KMS-11 (cell line): ENCODE results near the gene NUFIP2.

Source experiments
- H2AFZ ChIP-seq: fragments of 200-600 bp; sonication (generic); 2 replicates; pipeline ENCODE4 v1.6.1; 2016; ENCODE audit warnings: antibody characterized with exemption, mixed run types, low read depth
- H3K27ac ChIP-seq: fragments of 200-600 bp; sonication (generic); 2 replicates; pipeline ENCODE4 v1.6.1; 2016; ENCODE audit warnings: mild to moderate bottlenecking, mixed run types
- H3K27me3 ChIP-seq: fragments of 200-600 bp; sonication (generic); 2 replicates; pipeline ENCODE4 v1.6.1; 2017; ENCODE audit warnings: mild to moderate bottlenecking, low read depth, mixed run types, moderate library complexity; ENCODE audit not compliant: insufficient read depth
- H3K36me3 ChIP-seq: fragments of 200-600 bp; sonication (generic); 2 replicates; pipeline ENCODE4 v1.6.1; 2017; ENCODE audit warnings: mild to moderate bottlenecking, mixed run types; ENCODE audit not compliant: insufficient read depth
- H3K4me1 ChIP-seq: fragments of 200-600 bp; sonication (generic); 2 replicates; pipeline ENCODE4 v1.6.1; 2016; ENCODE audit warnings: mild to moderate bottlenecking, low read depth, mixed run types; ENCODE audit not compliant: poor library complexity, severe bottlenecking
- H3K4me2 ChIP-seq: fragments of 200-600 bp; sonication (generic); 2 replicates; pipeline ENCODE4 v1.7.0; 2016; ENCODE audit warnings: mild to moderate bottlenecking, mixed run types
- H3K4me3 ChIP-seq: fragments of 200-600 bp; sonication (generic); IDR thresholded peaks from 2 replicates; pipeline ENCODE4 v1.6.1; 2017; ENCODE audit warnings: low read depth, low read length, mixed read lengths; ENCODE audit not compliant: insufficient read depth
- H3K79me2 ChIP-seq: fragments of 200-600 bp; sonication (generic); 2 replicates; pipeline ENCODE4 v1.6.1; 2016; ENCODE audit warnings: low read depth, mixed run types; ENCODE audit not compliant: insufficient read depth
- H3K9ac ChIP-seq: fragments of 200-600 bp; sonication (generic); 2 replicates; pipeline ENCODE4 v1.6.1; 2016; ENCODE audit warnings: mild to moderate bottlenecking, mixed run types
- H4K20me1 ChIP-seq: fragments of 200-600 bp; sonication (generic); 2 replicates; pipeline ENCODE4 v1.6.1; 2016; ENCODE audit warnings: mild to moderate bottlenecking, mixed run types; ENCODE audit not compliant: insufficient read depth
- TF ChIP-seq, protein P1 (sequence below): fragments of 200-600 bp; sonication (generic); conservative IDR thresholded peaks from 2 replicates; pipeline ENCODE4 v1.6.1; 2017; ENCODE audit warnings: low read depth, mild to moderate bottlenecking, antibody characterized with exemption, low read length, moderate library complexity, mixed read lengths

The NUFIP2 gene

DNA sequence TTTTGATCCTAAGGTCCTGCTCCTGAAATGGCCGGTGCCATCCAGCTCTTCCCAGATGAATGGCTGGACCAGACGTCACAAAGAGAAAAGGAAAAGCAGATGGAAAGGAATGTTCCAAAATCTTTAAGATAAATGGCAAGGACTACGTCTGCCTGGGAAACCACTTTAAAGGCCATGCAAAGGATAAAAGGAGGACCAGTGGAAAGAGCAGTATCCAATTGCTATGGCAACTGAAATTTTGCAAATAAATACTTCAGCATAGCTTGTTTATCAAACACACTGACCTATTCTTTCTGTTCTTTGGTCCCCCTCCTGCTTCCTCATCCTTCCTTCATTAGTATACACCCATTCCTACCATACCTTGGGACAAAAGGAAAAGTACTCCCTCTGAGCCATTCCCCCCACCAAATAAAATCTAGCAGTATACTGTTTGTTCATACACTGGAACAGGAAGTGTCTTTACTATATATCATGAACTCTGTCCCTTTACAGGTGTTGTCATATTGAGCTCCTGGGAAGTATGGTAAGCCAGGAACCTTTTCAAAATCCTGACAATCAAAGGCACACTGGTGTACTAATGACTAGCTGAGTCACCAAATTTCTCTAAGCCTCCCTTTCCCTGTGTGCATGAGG is 37.2 kb upstream of the NUFIP2 start:
- Histone ChIP-seq H3K79me2 (no peaks in the 10 kb centered on the region), H3K4me2 (no peak overlapping the region), H3K9ac (no peak overlapping the region), H3K27ac (no peak overlapping the region), H3K36me3 (no peaks in the 10 kb centered on the region), H3K27me3 (no peaks in the 10 kb centered on the region), H4K20me1 (no peaks in the 10 kb centered on the region), H3K4me1 (no peaks in the 10 kb centered on the region), H3K4me3 (no peak overlapping the region), H2AFZ (no peak overlapping the region)
- TF ChIP-seq, protein P1, sequence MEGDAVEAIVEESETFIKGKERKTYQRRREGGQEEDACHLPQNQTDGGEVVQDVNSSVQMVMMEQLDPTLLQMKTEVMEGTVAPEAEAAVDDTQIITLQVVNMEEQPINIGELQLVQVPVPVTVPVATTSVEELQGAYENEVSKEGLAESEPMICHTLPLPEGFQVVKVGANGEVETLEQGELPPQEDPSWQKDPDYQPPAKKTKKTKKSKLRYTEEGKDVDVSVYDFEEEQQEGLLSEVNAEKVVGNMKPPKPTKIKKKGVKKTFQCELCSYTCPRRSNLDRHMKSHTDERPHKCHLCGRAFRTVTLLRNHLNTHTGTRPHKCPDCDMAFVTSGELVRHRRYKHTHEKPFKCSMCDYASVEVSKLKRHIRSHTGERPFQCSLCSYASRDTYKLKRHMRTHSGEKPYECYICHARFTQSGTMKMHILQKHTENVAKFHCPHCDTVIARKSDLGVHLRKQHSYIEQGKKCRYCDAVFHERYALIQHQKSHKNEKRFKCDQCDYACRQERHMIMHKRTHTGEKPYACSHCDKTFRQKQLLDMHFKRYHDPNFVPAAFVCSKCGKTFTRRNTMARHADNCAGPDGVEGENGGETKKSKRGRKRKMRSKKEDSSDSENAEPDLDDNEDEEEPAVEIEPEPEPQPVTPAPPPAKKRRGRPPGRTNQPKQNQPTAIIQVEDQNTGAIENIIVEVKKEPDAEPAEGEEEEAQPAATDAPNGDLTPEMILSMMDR = no peak

DNA sequence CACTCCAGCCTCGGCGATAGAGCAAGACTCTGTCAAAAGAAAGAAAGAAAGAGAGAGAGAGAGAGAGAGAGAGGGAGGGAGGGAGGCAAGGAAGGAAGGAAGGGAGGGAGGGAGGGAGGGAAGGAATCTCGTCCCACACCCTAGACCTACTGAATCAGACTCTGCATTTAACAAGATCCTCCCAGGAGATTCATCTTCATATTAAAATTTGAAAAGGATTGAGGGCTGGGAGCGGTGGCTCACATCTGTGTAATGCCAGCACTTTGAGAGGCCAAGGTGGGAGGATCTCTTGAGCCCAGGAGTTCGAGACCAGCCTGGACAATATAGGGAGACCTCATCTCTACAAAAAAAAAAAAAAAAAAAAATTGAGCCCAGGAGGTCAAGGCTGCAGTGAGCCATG is 33.5 kb upstream of the NUFIP2 start:
- Histone ChIP-seq H4K20me1 (no peaks in the 10 kb centered on the region), H3K36me3 (no peaks in the 10 kb centered on the region), H3K4me2 (no peak overlapping the region), H3K4me1 (no peaks in the 10 kb centered on the region), H3K9ac (no peak overlapping the region), H2AFZ (no peak overlapping the region), H3K79me2 (no peaks in the 10 kb centered on the region), H3K4me3 (no peak overlapping the region), H3K27me3 (no peaks in the 10 kb centered on the region), H3K27ac (no peak overlapping the region)
- TF ChIP-seq, protein P1 = no peak

DNA sequence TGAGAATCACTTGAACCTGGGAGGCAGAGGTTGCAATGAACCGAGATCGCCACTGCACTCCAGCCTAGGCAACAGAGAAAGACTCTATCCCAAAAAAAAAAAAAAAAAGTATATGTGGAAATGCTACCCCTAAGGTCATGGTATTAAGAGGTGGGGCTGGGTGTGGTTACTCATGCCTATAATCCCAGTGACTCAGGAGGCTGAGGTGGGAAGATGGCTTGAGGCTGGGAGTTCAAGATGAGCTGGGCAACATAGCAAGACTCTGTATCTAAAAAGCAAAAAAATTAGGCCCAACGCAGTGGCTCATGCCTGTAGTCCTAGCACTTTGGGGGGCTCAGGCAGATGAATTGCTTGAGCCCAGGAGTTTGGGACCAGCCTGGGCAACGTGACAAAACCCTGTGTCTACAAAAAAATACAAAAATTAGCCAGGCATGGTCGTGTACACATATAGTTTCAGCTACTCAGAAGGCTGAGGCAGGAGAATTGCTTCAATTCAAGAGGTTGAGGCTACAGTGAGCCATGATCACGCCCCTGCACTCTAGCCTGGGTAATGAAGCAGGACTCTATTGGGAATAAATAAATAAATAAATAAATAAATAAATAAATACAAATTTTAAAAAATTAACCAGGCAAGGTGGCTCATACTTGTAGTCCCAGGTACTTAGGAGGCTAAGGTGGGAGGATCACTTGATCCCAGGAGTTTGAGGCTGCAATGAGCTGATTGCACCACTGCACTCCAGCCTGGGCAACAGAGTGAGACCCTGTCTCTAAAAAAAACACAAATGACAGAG is 32.3 kb upstream of the NUFIP2 start:
- no peak overlapping the region for H3K27ac ChIP-seq
- no peak overlapping the region for H3K9ac ChIP-seq
- H3K27me3 ChIP-seq = no peaks in the 10 kb centered on the region
- no peaks in the 10 kb centered on the region for H4K20me1 ChIP-seq
- H3K79me2 ChIP-seq = no peaks in the 10 kb centered on the region
- no peaks in the 10 kb centered on the region for H3K36me3 ChIP-seq
- no peaks in the 10 kb centered on the region for H3K4me1 ChIP-seq
- no peak overlapping the region for H3K4me2 ChIP-seq
- no peak overlapping the region for H2AFZ ChIP-seq
- H3K4me3 ChIP-seq = no peak overlapping the region
- TF ChIP-seq, protein P1 = no peak

DNA sequence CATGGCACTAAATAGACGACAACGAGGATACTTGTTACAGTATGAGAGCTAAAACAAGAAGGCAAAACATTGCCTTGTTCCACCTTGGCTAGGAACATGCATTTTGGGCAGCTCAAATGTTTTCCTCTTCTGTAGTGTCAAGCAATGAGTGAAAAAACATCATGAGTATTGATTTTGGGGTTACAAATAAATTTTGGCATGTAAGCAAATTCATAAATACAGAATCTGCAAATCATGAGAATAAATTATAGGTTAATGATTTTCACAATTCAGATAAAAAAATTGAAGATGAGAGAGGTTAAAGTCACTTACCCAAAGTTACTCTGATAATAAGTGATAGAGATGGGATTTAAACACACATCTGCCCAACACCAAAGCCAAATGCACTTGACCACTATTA is 28.4 kb upstream of the NUFIP2 start:
- Histone ChIP-seq H3K4me3 (no peak overlapping the region), H4K20me1 (no peaks in the 10 kb centered on the region), H3K27me3 (no peaks in the 10 kb centered on the region), H3K4me1 (no peaks in the 10 kb centered on the region), H3K9ac (no peak overlapping the region), H3K36me3 (no peaks in the 10 kb centered on the region), H3K4me2 (no peak overlapping the region), H3K27ac (no peak overlapping the region), H3K79me2 (no peaks in the 10 kb centered on the region), H2AFZ (no peak overlapping the region)
- TF ChIP-seq, protein P1 = no peak
